GM21737 (cell line): Measurements from ENCODE around the gene CAMKMT.

ENCODE experiments used
- ATAC-seq: cut with Tn5 transposase; IDR thresholded peaks from one replicate; pipeline ENCODE4 v1.9.1; 2021; ENCODE audit warnings: mild to moderate bottlenecking, moderate library complexity; ENCODE audit not compliant: unreplicated experiment

The CAMKMT gene

GRCh38 chr2:44638649-44639048 lies 276.9 kb downstream of the CAMKMT start:
- ATAC-seq: no peak

GRCh38 chr2:44639399-44639798 lies 277.7 kb downstream of the CAMKMT start:
- no peak for ATAC-seq

DNA sequence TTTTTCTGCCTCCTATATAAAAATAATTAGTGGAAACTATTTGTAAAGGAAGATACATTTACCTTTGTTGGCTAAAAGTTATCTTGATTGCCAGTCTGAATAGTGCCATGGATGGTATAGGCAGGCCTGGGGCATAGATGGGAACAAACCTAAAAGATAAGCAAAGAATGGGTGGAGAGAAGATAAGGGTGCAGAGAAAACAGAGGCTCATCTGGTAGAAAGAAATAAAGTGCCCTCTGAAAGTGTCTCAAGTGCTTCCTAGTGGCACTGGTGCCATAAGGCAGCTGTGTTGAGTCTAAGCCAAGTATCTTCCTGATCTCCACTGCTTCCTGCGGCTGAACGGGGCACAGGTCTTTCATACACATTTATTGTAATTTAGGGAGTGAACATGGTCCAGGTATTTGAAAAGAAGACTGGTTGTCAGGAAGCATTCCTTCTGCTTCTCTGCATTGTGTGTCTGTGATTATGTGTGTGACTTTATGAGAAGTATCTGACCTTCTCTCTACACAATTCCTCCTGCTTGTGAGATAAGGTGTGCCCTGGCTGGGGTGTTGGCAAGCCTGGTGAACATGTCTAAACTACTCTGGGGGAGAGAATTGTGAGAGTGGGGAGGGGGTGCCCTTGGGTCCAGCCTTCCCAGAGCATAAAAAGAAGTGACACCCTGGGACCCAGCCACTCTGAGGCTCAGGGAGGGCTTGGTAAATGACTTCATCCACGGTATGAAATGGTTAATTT lies 280.5 kb downstream of the CAMKMT start:
- no peak for ATAC-seq

DNA sequence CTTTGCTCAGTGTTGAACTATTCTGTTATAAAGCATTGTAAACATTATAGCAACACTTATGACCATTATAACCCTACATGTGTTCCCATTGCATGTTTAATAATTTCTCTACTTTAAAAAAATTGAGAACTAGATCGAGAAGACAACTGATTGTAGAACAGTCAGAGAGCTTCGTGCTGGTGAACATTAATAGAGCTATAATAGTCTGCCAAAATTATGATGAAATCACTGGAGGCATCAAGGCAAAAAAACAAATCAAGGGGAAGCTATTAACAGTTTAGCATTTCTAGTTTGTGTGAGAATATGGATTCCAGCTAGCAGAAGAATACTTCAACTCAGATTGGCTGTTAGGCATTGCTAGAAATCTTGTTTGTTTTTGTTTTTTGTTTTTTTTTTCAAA lies 284.2 kb downstream of the CAMKMT start:
- no peak for ATAC-seq

GRCh38 chr2:44649381-44649780 lies 287.6 kb downstream of the CAMKMT start:
- no peak for ATAC-seq

- ATAC-seq: no peak
Measured at GRCh38 chr2:44650796-44651195, 289.0 kb downstream of the CAMKMT start.

DNA sequence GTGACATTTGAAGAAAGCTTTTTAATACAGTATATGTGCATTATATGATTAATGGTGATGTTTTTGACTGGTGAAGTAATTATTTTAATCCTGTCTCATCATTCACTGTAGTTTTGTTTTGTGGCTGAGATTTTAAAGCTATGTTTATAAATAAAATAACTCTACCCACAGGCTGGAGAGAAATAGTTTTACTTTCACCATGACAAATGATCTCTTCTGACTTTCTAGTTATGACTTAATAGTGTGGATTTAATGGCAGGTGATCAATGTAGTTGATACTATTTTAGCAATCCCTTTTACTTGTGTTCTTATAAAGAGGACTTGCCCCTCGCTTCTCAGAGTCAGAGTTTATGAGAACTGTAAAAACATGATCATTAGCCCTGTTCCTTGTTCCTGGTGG lies 290.2 kb downstream of the CAMKMT start:
- no peak for ATAC-seq

GRCh38 chr2:44652701-44653100 lies 291.0 kb downstream of the CAMKMT start:
- no peak for ATAC-seq

- no peak for ATAC-seq
Measured at GRCh38 chr2:44655401-44655864, 293.7 kb downstream of the CAMKMT start.

GRCh38 chr2:44656460-44656859 lies 294.7 kb downstream of the CAMKMT start:
- no peak for ATAC-seq

- no peak for ATAC-seq
Measured at GRCh38 chr2:44663471-44664073, 301.8 kb downstream of the CAMKMT start.

- ATAC-seq: no peak
Measured at GRCh38 chr2:44668336-44668735, 306.6 kb downstream of the CAMKMT start.

GRCh38 chr2:44671276-44671675 lies 309.5 kb downstream of the CAMKMT start:
- ATAC-seq: no peak

- no peak for ATAC-seq
Measured at GRCh38 chr2:44671916-44672315, 310.2 kb downstream of the CAMKMT start.

DNA sequence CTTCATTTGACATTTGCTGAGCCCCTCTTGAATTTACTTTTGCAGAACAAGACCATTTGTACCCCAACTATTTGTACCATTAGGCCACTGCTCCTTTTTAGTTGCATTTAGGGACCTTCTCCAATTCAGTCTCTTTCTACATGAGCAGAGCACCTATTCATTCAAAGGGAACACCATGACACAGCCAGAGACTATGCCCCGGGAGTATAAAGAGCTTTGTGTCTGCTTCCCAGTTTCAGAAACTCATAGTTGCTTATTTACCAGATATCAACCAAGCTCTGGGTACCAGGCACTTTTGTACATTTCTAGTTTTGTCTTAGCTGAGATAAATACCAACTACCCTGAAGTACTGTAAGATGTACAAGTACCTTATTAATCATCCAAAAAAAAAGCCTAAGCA lies 310.7 kb downstream of the CAMKMT start:
- no peak for ATAC-seq

DNA sequence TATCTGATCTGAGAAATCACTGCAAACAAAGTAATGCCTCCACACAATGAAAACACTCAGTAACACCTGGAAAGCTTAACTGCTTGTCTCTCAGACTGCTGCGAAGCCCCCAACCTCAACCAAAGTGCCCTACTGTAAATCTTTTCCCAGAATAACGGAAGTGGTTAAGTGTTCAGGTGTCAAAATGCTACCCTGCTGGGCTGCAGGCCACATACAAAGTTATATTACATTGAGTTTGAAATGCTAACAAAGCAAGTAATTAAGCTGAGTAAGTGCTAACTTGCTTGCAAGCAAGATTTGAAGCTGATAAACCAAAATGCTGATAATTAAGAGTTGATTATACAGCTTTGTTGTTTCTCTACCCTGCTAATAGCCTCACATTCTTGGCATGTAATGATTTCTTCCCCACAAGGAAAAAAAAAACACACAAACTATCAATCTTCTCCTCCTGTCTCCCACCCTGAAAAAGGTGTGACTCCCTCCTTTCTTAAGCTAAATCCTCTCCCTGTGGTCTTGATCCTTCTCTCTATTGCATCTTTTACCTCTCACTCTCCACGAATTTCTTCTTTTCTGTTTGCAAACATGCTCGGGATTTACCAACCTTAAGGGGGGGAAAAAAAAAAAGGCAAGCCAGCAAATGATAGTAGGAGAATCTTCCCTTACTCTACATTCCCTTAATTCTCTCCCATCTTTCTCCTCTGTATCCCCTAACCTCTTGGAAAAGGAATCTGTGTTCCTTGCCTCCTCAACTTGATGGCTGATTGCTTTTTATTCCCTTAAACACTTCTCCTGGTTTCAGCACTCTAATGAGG lies 312.9 kb downstream of the CAMKMT start:
- no peak for ATAC-seq

DNA sequence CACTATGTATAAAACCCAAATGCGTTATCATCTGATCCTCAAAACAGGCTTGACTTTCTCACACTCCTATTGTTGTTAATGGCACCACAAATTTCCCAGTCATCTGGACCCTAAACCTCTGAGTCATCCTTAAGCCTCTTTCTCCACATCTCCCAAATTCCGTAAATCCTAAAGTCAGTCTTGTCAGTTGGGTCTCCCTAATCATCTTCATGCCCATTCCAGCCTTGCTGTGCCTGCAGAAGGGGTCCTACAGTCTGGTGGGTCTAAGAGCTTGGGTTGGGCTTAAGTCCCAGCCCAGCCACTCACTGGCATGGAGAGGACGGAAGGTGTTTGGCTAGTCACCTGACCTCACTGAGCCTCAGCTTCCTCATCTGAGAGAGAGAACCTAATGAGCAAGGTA lies 314.6 kb downstream of the CAMKMT start:
- no peak for ATAC-seq

GRCh38 chr2:44679584-44679983 lies 317.8 kb downstream of the CAMKMT start:
- no peak for ATAC-seq

DNA sequence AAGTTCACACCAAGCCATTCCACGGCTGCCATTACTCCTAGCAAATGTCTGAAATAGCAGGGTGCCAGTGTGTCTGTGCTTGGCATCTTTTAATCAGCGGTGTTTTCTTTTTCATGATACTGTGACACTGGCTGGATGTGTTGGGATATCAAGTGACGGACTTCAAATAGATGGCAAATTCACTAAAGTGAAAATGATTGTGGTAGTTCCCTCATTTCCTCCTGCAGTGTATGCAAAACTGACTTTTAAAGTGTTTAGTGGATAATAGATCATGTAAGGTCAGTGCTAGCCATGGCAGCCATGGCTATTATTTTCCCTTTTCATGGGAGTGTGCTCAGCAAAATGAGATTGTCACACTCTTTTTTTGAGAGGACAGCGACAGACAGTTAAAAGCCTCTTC lies 318.2 kb downstream of the CAMKMT start:
- ATAC-seq: no peak

DNA sequence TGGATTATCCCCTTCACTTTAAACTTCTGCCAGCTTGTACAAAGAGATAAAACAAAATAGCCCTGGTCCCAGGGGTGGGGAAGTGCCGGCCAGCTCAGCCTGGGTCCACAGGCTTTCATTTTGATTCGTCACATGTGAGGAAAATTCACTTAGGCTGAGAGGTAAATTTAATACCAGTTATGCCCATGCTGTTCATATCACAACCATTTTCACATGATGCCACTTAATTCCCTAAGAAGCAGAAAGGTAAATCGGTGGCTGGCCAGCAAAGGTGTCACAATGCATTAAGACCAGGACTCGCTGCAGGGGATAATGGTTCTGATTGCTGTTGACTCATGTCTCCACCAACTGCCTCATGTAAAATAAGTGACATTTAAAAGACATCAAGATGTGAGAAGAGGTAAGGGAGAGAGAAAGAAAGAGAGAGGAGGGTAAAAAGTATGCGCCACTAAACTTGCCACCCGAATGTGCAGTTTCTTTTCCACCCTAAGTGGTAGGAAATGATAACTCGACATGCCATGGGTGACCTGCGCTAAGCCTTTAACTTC lies 318.8 kb downstream of the CAMKMT start:
- no peak for ATAC-seq

DNA sequence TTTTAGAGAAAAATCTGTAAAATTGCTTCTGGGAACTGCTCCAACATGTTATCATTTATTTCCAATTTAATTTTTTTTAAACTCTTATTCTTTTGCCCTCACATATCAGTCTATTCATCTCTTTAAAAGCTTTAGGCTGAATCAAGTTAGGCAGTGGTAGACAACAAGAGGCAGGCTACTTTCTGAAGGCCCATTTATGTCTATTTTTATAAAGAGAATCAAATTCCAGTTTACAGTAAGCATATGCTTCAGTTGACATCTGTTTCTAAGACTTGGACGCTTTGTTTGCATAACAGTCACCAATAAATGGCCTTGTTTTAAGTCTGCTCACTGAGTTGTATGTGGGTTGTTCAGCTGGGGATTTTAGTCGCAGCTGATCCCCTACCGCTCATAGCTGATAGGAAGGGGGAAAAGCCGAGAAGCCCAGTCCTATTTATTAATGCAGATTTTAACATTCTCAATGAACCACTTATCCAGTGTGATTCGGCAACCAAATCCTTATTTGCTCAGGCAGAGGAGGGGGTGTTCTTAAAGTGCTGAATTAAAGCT lies 319.3 kb downstream of the CAMKMT start:
- no peak for ATAC-seq
